Measurements from ENCODE around the gene ADCY4. TPM values are rescaled to one million over a fixed set of nuclear protein-coding genes. Genes with fewer than 3 reads are reported as not detected.

ADCY4 gene
- total RNA-seq (ENCODE audit: low replicate concordance) = 0.60 and 16.7 TPM in 2 replicates

DNA sequence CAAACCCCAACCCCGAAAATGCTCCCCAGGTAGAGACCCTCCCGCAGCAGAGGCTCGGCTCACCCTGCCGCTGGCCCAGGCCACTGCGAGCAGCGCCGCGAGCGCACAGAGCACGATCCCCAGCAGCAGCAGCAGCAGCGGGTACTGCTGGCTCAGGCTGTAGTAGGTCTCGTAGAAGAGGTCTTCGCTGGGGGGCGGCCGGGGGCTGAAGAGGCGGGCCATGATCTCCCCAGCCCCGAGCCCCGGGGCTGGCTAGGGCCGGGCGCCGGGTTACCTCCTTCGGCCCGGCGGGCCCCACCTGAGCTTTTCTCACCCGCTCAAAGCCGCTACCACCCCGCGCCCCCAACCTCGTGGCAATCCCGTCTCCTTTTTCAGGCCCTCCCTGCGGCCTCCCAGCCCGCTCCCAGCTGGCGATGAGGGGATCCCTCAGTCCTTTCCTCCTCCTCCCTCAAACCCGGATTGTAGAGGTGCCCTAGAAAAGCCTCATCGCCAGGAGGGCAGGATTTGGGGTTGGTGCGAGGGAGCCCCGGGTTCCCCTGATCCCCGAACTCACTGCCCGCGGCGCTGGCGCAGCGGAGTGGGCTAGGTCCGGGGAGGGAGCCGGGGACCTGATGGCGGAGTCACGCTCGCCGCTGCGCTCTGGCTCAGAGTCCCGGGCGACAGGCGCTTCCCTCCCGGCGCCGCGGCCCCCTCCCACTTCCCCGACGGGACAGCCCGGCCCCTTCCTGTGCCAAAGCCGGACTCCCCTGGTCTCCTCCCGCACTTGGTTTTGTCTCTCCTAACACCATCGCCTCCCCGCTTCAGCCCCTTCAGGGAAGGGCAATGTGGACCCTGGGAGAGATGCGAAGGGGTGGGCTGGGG lies at the start of gene ADCY4:
ADCY4 (minus strand) TSS at position 641 of the 861 bp plus-strand sequence; CDS start at position 222, 419 bp downstream.

DNA sequence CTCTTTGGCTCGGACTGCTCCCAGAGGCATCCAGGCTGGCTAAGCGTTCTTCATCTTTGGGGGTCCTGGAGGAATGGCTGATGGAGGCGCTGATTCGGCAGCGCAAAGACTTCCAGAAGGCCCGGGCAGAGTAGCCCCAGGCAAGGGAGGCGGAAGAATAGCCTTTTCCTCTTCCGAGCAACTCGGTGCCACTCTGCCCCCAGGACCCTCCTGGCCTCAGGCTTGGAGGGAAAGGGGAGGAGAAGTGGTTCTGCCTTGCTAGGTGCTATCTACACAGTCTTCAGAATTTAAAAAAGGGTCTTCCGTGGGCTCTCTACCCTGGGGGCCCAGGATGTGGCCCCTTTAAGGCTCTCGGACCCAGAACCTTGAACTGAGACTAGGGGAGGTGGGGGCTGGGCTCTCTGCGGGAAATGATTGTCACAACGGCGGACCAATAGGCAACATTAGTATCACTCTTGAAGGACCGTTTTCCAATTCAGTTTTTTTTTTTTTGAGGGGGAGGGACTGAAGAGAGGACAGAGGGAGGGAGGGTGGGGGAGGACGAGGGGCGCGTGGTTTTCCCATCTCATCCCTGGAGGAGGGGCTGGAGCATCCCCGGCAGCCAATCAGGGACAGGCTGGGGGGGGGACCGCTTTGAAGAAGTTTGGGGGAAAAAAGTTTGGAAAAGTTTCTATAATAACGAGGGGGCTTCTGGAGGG lies 32.8 kb upstream of the ADCY4 start, which contains the start of gene NFATC4:
NFATC4 (plus strand) TSS at position 671 of the 698 bp plus-strand sequence. CDS start 157 bp downstream, outside the sequence.

DNA sequence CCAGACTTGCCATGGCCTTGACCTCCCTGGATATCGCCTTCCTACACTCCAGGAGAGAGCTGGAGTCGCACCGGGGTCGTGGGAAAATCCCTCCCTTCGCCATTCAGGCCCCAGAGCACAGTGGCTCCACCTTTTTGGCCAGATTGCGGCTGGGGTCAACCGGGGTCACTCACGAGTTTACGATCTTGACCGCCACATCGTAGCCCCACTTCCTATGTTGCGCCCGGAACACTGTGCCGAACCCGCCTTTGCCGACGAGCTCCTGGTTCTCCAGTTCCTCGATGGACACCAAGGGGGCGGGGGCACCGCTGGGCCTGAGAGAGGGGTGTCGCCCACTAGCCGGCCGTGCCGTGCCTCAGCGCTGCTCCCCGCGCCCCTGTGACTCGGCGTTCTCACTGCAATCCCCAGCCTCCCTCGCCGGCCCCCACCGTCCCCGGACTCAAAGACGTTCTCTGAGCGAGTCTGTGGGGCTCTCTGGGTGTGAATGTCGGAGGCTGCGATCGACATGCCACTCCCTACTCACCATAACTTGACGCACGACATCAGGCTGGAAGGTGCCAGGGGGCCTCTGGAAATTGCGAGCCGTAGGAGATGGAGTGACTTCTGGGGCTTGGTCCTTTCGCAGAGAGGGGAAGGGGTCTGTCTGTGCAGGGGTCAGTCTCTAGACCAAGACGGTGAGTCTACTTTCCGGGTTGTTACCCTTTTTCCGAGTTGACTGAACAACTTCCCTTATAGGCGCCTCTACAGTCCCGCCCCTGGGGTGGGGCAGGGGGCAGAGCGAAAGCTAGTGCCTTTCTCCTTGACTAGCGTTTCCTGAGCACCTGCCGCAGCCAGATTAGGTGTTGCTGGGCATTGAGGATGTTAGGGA lies 4.6 kb upstream of the ADCY4 start, which contains the start of gene RIPK3:
RIPK3 (minus strand) TSS at position 708 of the 868 bp plus-strand sequence; CDS start at position 543, 165 bp downstream.

DNA sequence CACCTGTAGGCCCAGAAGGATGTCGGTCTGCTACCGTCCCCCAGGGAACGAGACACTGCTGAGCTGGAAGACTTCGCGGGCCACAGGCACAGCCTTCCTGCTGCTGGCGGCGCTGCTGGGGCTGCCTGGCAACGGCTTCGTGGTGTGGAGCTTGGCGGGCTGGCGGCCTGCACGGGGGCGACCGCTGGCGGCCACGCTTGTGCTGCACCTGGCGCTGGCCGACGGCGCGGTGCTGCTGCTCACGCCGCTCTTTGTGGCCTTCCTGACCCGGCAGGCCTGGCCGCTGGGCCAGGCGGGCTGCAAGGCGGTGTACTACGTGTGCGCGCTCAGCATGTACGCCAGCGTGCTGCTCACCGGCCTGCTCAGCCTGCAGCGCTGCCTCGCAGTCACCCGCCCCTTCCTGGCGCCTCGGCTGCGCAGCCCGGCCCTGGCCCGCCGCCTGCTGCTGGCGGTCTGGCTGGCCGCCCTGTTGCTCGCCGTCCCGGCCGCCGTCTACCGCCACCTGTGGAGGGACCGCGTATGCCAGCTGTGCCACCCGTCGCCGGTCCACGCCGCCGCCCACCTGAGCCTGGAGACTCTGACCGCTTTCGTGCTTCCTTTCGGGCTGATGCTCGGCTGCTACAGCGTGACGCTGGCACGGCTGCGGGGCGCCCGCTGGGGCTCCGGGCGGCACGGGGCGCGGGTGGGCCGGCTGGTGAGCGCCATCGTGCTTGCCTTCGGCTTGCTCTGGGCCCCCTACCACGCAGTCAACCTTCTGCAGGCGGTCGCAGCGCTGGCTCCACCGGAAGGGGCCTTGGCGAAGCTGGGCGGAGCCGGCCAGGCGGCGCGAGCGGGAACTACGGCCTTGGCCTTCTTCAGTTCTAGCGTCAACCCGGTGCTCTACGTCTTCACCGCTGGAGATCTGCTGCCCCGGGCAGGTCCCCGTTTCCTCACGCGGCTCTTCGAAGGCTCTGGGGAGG lies 23.9 kb downstream of the ADCY4 start, which contains the start of gene LTB4R:
LTB4R (plus strand) TSS at position 857 of the 959 bp plus-strand sequence. CDS start 4,150 bp downstream, outside the sequence.

DNA sequence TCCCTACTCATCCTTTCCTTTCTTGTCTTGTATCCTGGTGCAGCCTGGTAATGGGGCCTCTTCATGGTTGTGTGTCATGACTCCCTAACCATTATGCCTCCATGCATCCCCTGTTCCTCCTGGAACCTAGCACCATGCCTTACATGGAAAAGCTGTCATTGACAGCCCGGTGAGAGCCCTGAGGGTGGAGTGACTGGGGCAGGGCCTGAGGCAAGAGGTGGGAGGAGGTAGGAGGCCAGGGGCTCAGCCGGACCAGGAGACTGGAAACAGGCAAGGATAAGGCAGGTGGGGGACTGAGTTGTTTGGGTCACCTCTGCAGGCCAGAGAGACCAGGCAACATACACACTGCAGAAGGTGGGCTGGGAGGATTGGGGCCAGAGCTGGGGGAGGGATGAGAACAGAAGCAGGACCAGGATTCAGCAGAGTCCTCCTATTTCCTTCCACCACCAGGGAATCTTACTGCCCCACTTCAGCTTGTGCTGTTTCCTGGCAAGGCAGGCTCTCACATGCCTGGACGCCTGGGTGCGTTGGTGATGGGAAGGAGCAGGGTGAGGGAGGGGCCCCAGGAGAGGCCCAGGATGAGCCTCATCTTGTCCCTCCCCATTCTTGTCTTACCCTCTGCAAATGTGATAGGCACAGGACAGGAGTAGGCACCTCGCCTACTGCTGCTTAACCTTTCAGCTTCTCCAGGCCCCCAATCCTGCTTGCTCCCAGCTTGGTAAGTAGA lies 25.2 kb downstream of the ADCY4 start, which contains the start of gene LTB4R2:
LTB4R2 (plus strand) TSS at position 603 of the 727 bp plus-strand sequence. CDS start 525 bp downstream, outside the sequence.

DNA sequence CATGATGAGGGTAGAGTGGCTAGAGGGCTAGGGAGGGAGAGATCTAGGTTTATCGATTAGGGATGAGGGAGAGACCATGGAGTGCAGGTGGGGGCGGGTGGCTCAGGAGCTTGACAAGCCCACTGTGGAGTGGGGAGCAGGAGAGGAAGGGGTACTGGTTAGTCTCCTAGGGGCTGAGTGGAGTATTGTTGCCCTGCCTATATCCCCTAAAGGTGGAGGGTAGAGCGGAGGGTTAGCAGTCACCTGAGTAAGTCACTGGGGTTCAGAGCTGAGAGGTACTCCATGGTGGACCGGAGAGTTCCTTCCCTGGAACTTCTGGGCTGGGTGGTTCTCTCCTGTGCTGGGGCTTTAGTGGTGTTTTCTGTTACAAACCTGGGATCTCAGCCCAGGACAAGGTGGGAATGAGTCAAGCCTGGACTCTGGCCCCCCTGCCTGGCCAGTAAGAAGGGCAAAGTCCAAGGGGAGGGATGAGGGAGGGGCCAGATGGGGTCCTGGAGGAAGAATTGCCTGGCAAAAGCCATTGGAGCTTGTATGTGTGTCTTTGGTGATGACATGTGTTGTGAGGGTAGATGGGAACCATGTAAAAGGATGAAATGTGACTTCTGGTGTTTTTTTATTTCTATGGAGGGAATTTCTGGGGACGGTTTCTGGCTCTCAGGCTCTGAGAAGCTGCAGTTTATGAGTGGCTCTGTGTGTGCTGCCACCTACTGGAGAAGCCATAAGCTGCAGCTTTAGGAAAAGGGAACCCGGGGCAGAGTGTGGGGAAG lies 27.1 kb downstream of the ADCY4 start, which contains the start of gene CIDEB:
CIDEB (minus strand) TSS at position 403 of the 767 bp plus-strand sequence; CDS start at position 284, 119 bp downstream.

DNA sequence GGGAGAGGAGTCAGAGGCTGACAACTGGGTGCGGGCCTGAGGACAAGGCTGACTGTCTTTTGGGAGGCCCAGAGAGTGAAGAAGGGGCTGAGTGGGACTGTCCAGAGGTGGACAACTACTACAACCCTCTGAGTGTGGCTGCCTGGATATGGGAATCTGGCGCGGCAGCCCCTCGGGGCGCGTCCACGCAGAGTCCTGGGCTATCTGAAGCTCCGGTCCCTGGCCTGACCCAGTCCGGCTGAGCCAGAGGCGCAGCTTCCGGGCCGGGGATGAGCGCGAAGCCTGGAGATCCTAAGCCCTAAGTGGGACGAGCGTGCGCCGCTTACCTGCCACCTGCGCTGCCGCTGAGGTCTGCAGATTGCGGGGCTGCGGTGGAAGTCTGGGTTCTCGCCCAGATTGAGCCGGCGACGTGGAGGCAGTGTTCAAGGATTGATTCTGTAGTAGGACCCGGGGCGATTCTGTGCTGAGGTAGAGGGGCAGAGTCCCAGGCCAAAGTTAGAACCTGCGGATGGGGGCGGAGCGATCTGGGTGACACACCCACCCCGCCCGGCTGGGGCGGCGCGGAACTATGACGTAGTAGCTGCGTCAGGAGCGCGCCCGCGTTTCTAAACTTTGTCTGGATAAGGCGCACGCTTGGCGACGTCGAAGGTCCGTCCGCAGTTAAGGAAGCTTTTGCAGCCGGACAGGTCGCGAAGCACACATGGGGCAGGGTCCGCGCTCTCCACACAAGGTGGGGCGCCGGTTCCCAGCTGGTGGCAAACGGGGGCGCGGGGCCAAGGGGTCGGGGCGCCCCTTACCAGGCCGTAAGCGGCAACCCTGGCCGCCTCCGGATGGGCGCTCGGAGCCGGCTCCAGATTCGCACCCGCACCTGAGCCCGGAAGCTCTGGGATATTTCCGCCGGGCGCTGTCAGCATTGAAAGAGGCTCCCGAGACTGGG lies 35.3 kb downstream of the ADCY4 start, which contains the start of the genes DHRS1 and NOP9:
DHRS1 (minus strand) TSS at position 526 of the 937 bp plus-strand sequence. CDS start 674 bp downstream, outside the sequence.
NOP9 (plus strand) TSS at position 596 of the 937 bp plus-strand sequence; CDS start at position 701, 105 bp downstream.

DNA sequence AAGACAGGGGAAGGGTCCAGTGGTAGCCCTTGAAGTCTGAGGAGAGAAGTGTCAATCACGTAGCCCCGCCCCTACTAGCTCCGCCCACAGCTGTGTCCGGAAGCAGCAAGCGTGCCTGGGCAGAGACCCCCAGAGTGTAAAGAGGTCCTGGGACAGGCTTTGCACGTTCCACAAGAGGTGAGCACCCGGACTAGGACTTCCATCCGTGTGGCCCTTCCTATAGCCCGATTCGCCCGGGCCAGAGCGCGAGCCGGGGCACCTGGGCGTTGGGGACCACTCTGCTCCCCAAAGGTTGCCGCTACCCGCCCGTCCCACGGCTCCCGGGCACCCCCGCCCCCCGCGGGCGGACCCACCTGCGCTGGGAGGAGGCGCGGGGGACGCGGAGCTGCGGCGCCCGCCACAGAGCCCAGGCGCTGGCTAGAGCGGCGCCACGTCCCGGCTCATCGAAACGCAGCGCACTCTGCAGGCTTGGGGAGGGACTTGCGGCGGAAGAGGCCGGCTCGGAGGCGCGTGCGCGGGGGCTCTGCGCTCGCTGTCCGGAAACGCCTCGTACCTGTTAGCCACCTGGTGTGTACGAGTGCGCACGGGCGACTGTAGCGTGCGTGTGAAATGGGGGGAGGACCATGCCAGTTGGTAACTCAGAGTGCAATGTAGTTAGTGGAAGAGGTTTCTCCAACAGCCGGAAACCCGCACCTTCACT lies 63.6 kb downstream of the ADCY4 start, which contains the start of gene RABGGTA:
RABGGTA (minus strand) TSS at position 464 of the 700 bp plus-strand sequence. CDS start 482 bp downstream, outside the sequence.

Other genes starting within 250 kb of the ADCY4 start
- 13.3 and 44.0 TPM in 2 replicates for gene PCK2, start 240.8 kb downstream of the ADCY4 start, total RNA-seq (ENCODE audit: low replicate concordance)
- gene DCAF11, start 220.3 kb downstream of the ADCY4 start, total RNA-seq (ENCODE audit: low replicate concordance) = 59.1 and 62.1 TPM in 2 replicates
- gene NRL, start 220.1 kb downstream of the ADCY4 start, total RNA-seq (ENCODE audit: low replicate concordance) = 0.47 and 1.2 TPM in 2 replicates
- gene FITM1, start 204.4 kb downstream of the ADCY4 start, total RNA-seq (ENCODE audit: low replicate concordance) = 0.23 TPM in 1 of 2 replicates, not detected in the other
- 55.3 and 80.6 TPM in 2 replicates for gene PSME1, start 198.9 kb downstream of the ADCY4 start, total RNA-seq (ENCODE audit: low replicate concordance)
- 19.2 and 21.9 TPM in 2 replicates for gene EMC9, start 193.5 kb downstream of the ADCY4 start, total RNA-seq (ENCODE audit: low replicate concordance)
- gene PSME2, start 188.5 kb downstream of the ADCY4 start, total RNA-seq (ENCODE audit: low replicate concordance) = 28.2 and 87.8 TPM in 2 replicates
- gene RNF31, start 187.6 kb downstream of the ADCY4 start, total RNA-seq (ENCODE audit: low replicate concordance) = 22.2 and 24.9 TPM in 2 replicates
- 68.4 and 96.8 TPM in 2 replicates for gene IRF9, start 173.8 kb downstream of the ADCY4 start, total RNA-seq (ENCODE audit: low replicate concordance)
- 0.12 and 0.83 TPM in 2 replicates for gene REC8, start 163.0 kb downstream of the ADCY4 start, total RNA-seq (ENCODE audit: low replicate concordance)
- gene IPO4, start 146.3 kb downstream of the ADCY4 start, total RNA-seq (ENCODE audit: low replicate concordance) = 27.1 and 41.9 TPM in 2 replicates
- 42.9 and 55.9 TPM in 2 replicates for gene TM9SF1, start 139.6 kb downstream of the ADCY4 start, total RNA-seq (ENCODE audit: low replicate concordance)
- 0.12 TPM in 1 of 2 replicates, not detected in the other for gene TSSK4, start 129.4 kb downstream of the ADCY4 start, total RNA-seq (ENCODE audit: low replicate concordance)
- 24.2 and 29.7 TPM in 2 replicates for gene CHMP4A, start 121.6 kb downstream of the ADCY4 start, total RNA-seq (ENCODE audit: low replicate concordance)
- gene MDP1, start 119.0 kb downstream of the ADCY4 start, total RNA-seq (ENCODE audit: low replicate concordance) = 10.8 and 18.3 TPM in 2 replicates
- 272 and 446 TPM in 2 replicates for gene NEDD8, start 102.7 kb downstream of the ADCY4 start, total RNA-seq (ENCODE audit: low replicate concordance)
- 72.7 and 109 TPM in 2 replicates for gene GMPR2, start 102.1 kb downstream of the ADCY4 start, total RNA-seq (ENCODE audit: low replicate concordance)
- gene TINF2, start 92.4 kb downstream of the ADCY4 start, total RNA-seq (ENCODE audit: low replicate concordance) = 38.3 and 42.2 TPM in 2 replicates
- 1.6 and 2.5 TPM in 2 replicates for gene TGM1, start 71.9 kb downstream of the ADCY4 start, total RNA-seq (ENCODE audit: low replicate concordance)
- gene RABGGTA, start 63.5 kb downstream of the ADCY4 start, total RNA-seq (ENCODE audit: low replicate concordance) = 16.8 and 22.3 TPM in 2 replicates
- gene DHRS1, start 35.3 kb downstream of the ADCY4 start, total RNA-seq (ENCODE audit: low replicate concordance) = 13.5 and 20.9 TPM in 2 replicates
- 14.4 and 17.4 TPM in 2 replicates for gene NOP9, start 35.2 kb downstream of the ADCY4 start, total RNA-seq (ENCODE audit: low replicate concordance)
- gene CIDEB, start 27.1 kb downstream of the ADCY4 start, total RNA-seq (ENCODE audit: low replicate concordance) = 0.08 and 3.3 TPM in 2 replicates
- gene LTB4R2, start 24.9 kb downstream of the ADCY4 start, total RNA-seq (ENCODE audit: low replicate concordance) = 1.2 and 2.3 TPM in 2 replicates
- 0.75 and 6.3 TPM in 2 replicates for gene LTB4R, start 23.6 kb downstream of the ADCY4 start, total RNA-seq (ENCODE audit: low replicate concordance)
- gene RIPK3, start 4.9 kb upstream of the ADCY4 start, total RNA-seq (ENCODE audit: low replicate concordance) = 0.23 and 9.4 TPM in 2 replicates
- gene NFATC4, start 33.1 kb upstream of the ADCY4 start, total RNA-seq (ENCODE audit: low replicate concordance) = 18.4 and 77.3 TPM in 2 replicates
- 3.2 and 9.0 TPM in 2 replicates for gene NYNRIN, start 63.9 kb upstream of the ADCY4 start, total RNA-seq (ENCODE audit: low replicate concordance)
- gene CBLN3, start 94.6 kb upstream of the ADCY4 start, total RNA-seq (ENCODE audit: low replicate concordance) = 1.6 and 7.4 TPM in 2 replicates
- gene KHNYN, start 94.9 kb upstream of the ADCY4 start, total RNA-seq (ENCODE audit: low replicate concordance) = 42.2 and 45.3 TPM in 2 replicates
- gene SDR39U1, start 107.7 kb upstream of the ADCY4 start, total RNA-seq (ENCODE audit: low replicate concordance) = 4.4 and 11.3 TPM in 2 replicates
- gene CMA1, start 173.2 kb upstream of the ADCY4 start, total RNA-seq (ENCODE audit: low replicate concordance) = not detected in 2 replicates
- gene CTSG, start 241.2 kb upstream of the ADCY4 start, total RNA-seq (ENCODE audit: low replicate concordance) = not detected in 2 replicates

Data from smooth muscle cell of the coronary artery (primary cell).